ENCODE measurements around the gene ZNF277. TPM values are rescaled to one million over a fixed set of nuclear protein-coding genes. Genes with fewer than 3 reads are reported as not detected.

The ZNF277 gene
- total RNA-seq, 4 donors from 2014 or later: 16.5 to 25.8 (median 19.1) TPM

- DNase-seq (ENCODE audit: low spot score in 2 of 2): no peak
- H3K27ac ChIP-seq: no peak overlapping the region
- peaks cover 0 to 20% (median 6%) of the 10 kb centered on the region in 4 donors for H3K4me1 ChIP-seq
- H3K4me3 ChIP-seq: no peak overlapping the region
- WGBS, 2 donors: 80 to 85% methylated on average over 3 of the region's 3 CpGs
- H3K36me3 ChIP-seq: peaks cover 0 to 5% (median 0%) of the 10 kb centered on the region in 3 donors
- TF ChIP-seq POLR2A (IDR thresholded peaks at IDR 0.05): no peak
- TF ChIP-seq EP300 (IDR thresholded peaks at IDR 0.05): no peak
- H3K27me3 ChIP-seq: no peaks in the 10 kb centered on the region
- no peaks in the 10 kb centered on the region for H3K9me3 ChIP-seq
Measured at GRCh38 chr7:112167147-112167546, 39.3 kb upstream of the ZNF277 start.

- Histone ChIP-seq H3K4me3 (no peak overlapping the region), H3K27ac (no peak overlapping the region), H3K4me1 (peaks cover 0 to 16% (median 1%) of the 10 kb centered on the region in 4 donors), H3K9me3 (no peaks in the 10 kb centered on the region), H3K27me3 (no peaks in the 10 kb centered on the region), H3K36me3 (peaks cover 0 to 5% (median 0%) of the 10 kb centered on the region in 3 donors)
- DNase-seq (ENCODE audit: low spot score in 2 of 2): no peak
- WGBS, 2 donors: 81 to 86% methylated on average over 2 of the region's 2 CpGs
- TF ChIP-seq, protein P1, sequence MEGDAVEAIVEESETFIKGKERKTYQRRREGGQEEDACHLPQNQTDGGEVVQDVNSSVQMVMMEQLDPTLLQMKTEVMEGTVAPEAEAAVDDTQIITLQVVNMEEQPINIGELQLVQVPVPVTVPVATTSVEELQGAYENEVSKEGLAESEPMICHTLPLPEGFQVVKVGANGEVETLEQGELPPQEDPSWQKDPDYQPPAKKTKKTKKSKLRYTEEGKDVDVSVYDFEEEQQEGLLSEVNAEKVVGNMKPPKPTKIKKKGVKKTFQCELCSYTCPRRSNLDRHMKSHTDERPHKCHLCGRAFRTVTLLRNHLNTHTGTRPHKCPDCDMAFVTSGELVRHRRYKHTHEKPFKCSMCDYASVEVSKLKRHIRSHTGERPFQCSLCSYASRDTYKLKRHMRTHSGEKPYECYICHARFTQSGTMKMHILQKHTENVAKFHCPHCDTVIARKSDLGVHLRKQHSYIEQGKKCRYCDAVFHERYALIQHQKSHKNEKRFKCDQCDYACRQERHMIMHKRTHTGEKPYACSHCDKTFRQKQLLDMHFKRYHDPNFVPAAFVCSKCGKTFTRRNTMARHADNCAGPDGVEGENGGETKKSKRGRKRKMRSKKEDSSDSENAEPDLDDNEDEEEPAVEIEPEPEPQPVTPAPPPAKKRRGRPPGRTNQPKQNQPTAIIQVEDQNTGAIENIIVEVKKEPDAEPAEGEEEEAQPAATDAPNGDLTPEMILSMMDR (IDR thresholded peaks at IDR 0.05): no peak
- TF ChIP-seq POLR2A (IDR thresholded peaks at IDR 0.05) (no peak), EP300 (IDR thresholded peaks at IDR 0.05) (no peak)
Measured at GRCh38 chr7:112168915-112169314, 37.6 kb upstream of the ZNF277 start.

GRCh38 chr7:112171673-112172072 lies 34.8 kb upstream of the ZNF277 start:
- 95 to 100% methylated on average over 1 of the region's 1 CpG for WGBS, 2 donors
- no peak for TF ChIP-seq EP300 (IDR thresholded peaks at IDR 0.05)
- TF ChIP-seq POLR2A (IDR thresholded peaks at IDR 0.05): no peak
- peaks cover 0 to 12% (median 1%) of the 10 kb centered on the region in 4 donors for H3K4me1 ChIP-seq

GRCh38 chr7:112172870-112173567 lies 33.5 kb upstream of the ZNF277 start:
- Histone ChIP-seq H3K4me3 (no peak overlapping the region), H3K27ac (peak overlapping the region in 3 of 4 donors; percentile 19 to 79 (median 46)), H3K36me3 (peaks cover 0 to 5% (median 0%) of the 10 kb centered on the region in 3 donors), H3K4me1 (peaks cover 0 to 12% (median 1%) of the 10 kb centered on the region in 4 donors), H3K27me3 (no peaks in the 10 kb centered on the region), H3K9me3 (no peaks in the 10 kb centered on the region)
- 38 to 43% methylated on average over 8 of the region's 8 CpGs for WGBS, 2 donors
- no peak for DNase-seq (ENCODE audit: low spot score in 2 of 2)
- no peak for TF ChIP-seq POLR2A (IDR thresholded peaks at IDR 0.05)
- no peak for TF ChIP-seq EP300 (IDR thresholded peaks at IDR 0.05)
- TF ChIP-seq, protein P1 (IDR thresholded peaks at IDR 0.05): no peak

More at GRCh38 chr7:112171673-112172072, 34.8 kb upstream of the ZNF277 start:
- Histone ChIP-seq H3K27ac (no peak overlapping the region), H3K36me3 (peaks cover 0 to 5% (median 0%) of the 10 kb centered on the region in 3 donors), H3K4me3 (no peak overlapping the region), H3K27me3 (no peaks in the 10 kb centered on the region), H3K9me3 (no peaks in the 10 kb centered on the region)
- no peak for DNase-seq (ENCODE audit: low spot score in 2 of 2)

GRCh38 chr7:112173568-112173905 lies 33.0 kb upstream of the ZNF277 start:
- TF ChIP-seq POLR2A (IDR thresholded peaks at IDR 0.05) (no peak), EP300 (IDR thresholded peaks at IDR 0.05) (no peak)
- TF ChIP-seq, protein P1 (IDR thresholded peaks at IDR 0.05): no peak
- Histone ChIP-seq H3K27me3 (no peaks in the 10 kb centered on the region), H3K4me3 (no peak overlapping the region), H3K4me1 (peaks cover 0 to 12% (median 1%) of the 10 kb centered on the region in 4 donors), H3K36me3 (peaks cover 0 to 5% (median 0%) of the 10 kb centered on the region in 3 donors), H3K9me3 (no peaks in the 10 kb centered on the region), H3K27ac (peak overlapping the region in 3 of 4 donors; percentile 19 to 79 (median 46))
- no peak for DNase-seq (ENCODE audit: low spot score in 2 of 2)
- WGBS, 2 donors: 65 to 71% methylated on average over 4 of the region's 4 CpGs

DNA sequence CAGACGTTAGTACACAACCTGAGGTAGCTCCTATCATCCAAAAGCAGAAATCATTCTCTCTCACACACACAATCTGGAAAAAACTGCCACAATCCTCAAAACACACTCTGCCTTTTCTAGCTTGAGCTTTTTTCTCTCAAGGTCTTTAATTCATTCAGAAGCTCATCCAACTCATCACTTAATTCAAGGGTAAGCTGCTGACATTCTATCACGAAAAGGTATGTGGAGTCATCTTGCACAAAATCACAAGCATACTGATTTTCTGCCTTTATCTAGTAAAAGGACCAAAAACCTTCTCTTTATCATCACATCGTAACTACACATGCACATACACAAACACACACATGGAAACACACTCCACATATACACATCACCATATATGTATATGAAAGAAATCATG lies 32.3 kb upstream of the ZNF277 start:
- no peak for DNase-seq (ENCODE audit: low spot score in 2 of 2)
- 96 to 100% methylated on average over 3 of the region's 3 CpGs for WGBS, 2 donors
- Histone ChIP-seq H3K4me3 (no peak overlapping the region), H3K4me1 (peaks cover 0 to 12% (median 1%) of the 10 kb centered on the region in 4 donors), H3K9me3 (no peaks in the 10 kb centered on the region), H3K36me3 (peaks cover 0 to 5% (median 0%) of the 10 kb centered on the region in 3 donors), H3K27me3 (no peaks in the 10 kb centered on the region), H3K27ac (no peak overlapping the region)
- TF ChIP-seq, protein P1 (IDR thresholded peaks at IDR 0.05): no peak

Data from tibial nerve (tissue), 4 donors.